ENCODE data around the gene C12orf60.
A peak's percentile ranks its signal among the peaks of the same experiment; 100 is the strongest.

The C12orf60 gene

DNA sequence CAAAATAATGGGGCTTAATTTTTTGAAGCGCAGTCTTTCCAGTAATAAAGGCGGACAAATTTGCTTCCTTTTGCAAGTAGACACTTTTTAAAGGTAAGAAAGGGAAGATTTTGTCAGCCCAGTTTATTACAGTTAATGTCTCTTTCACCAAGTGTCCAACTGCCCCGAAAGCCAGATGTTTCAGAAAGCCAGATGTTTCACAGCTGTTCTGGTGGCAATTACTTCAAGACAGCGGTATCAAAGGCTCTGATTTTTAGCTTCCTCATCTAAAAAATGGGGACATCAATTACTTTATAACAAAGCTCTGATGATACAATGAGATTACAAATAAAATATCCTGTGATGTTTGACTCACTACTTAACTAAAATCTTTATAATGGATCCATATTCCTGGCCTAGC lies 1.2 kb upstream of the C12orf60 start:
- H3K4me3 ChIP-seq (replicated peaks; ENCODE audit: low read depth, low read length) = peak overlapping the region; percentile 93
- TF ChIP-seq, protein P1, sequence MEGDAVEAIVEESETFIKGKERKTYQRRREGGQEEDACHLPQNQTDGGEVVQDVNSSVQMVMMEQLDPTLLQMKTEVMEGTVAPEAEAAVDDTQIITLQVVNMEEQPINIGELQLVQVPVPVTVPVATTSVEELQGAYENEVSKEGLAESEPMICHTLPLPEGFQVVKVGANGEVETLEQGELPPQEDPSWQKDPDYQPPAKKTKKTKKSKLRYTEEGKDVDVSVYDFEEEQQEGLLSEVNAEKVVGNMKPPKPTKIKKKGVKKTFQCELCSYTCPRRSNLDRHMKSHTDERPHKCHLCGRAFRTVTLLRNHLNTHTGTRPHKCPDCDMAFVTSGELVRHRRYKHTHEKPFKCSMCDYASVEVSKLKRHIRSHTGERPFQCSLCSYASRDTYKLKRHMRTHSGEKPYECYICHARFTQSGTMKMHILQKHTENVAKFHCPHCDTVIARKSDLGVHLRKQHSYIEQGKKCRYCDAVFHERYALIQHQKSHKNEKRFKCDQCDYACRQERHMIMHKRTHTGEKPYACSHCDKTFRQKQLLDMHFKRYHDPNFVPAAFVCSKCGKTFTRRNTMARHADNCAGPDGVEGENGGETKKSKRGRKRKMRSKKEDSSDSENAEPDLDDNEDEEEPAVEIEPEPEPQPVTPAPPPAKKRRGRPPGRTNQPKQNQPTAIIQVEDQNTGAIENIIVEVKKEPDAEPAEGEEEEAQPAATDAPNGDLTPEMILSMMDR (IDR thresholded peaks at IDR 0.05; ENCODE audit: low read length, missing control alignments) = no peak
- no peak for DNase-seq (ENCODE audit: low read depth)

DNA sequence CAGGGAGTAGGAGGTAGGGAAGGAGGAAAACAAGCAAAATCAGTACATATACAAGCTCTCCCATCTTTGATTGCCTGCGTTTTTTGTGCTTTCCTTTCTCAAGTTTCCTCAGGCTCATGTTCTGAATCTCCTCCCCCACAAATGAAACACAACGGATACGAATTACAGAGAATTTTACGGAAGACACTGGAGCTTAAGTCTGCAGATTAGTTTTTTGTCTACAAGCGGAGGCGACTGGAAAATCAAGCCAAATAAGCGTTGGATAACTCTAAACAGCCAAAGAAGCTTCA lies 804 bp upstream of the C12orf60 start:
- TF ChIP-seq, protein P1 (IDR thresholded peaks at IDR 0.05; ENCODE audit: low read length, missing control alignments) = no peak
- no peak for DNase-seq (ENCODE audit: low read depth)
- peak overlapping the region; percentile 93 for H3K4me3 ChIP-seq (replicated peaks; ENCODE audit: low read depth, low read length)

DNA sequence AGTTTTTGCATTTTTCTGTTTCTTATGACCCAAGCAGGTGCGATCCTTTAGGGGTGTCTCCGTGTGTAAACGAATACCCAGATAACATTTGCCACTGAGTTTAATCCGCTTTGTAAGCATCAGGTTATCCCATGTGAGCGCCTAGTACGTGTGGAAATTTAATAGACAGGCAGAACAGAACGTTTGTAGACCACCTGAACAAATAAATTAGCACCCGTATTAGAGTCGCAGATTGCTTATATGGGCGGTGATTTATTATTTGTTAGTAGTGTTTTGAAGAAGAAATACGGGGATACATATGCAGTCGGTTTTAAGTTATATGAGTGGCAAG lies 325 bp downstream of the C12orf60 start:
- peak overlapping the region; percentile 93 for H3K4me3 ChIP-seq (replicated peaks; ENCODE audit: low read depth, low read length)
- TF ChIP-seq, protein P1 (IDR thresholded peaks at IDR 0.05; ENCODE audit: low read length, missing control alignments) = no peak
- DNase-seq (ENCODE audit: low read depth) = no peak

DNA sequence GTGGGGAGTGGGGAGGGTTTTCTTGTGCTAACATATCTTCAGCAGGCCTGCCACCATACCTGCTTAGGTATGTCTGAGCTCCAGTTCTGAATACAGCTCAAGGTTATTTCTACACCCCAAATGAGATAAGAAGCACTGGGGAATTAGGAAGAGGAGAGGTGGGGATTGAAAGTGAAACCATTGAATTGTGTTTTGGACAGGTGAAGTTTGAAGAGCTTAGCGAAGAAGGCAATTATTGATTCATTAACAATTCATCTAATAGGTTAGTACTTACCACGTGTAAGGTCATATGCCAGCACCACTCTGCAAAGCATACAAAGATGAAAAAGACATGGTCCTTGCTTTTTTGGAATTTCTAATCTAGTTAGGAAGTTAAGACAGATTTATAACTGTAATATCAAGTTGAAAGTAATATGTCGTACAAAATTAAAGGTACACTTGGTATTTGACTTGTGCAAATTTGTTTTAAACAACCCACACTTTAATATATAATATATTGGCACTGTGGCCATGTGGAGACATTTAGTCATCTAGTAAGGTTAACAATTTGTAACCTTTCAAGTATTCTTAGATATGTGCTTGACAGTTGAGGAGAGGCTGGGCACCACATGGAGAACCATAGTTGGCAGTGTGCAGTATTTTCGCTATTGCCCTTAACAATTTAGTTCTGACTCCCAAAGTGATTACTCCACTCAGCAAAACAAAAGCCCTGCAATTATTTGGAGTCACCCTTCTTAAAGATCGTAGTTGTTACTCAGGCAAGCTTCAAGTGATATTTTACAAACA lies 6.9 kb downstream of the C12orf60 start:
- TF ChIP-seq, protein P1 (IDR thresholded peaks at IDR 0.05; ENCODE audit: low read length, missing control alignments) = no peak
- DNase-seq (ENCODE audit: low read depth) = no peak
- no peak overlapping the region for H3K4me3 ChIP-seq (replicated peaks; ENCODE audit: low read depth, low read length)

DNA sequence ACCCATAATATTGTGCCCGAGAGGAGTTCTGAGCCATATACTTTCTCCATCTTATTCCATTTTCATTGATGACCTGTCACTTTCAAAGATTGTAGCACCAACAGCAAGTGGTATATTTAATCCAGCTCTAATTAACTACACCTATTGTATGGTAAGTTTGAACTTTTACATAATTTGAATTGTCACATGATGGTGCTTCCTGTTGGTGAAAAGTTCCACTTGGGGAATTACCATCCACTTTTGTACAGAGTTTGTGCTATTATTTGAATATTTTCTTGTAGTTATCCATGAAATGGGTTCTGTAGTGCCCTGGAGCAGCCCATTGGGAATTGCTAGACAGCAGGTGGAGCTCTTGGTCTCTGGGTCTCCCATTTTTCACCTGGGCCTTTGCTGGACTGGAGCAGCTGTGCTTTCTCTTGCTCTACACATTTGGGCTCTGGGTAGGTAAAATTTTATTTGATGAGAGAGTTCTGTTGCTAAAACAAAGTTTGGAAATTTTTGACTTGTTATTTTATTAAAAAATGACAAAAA lies 7.5 kb downstream of the C12orf60 start:
- no peak overlapping the region for H3K4me3 ChIP-seq (replicated peaks; ENCODE audit: low read depth, low read length)
- DNase-seq (ENCODE audit: low read depth) = peak; percentile 62
- TF ChIP-seq, protein P1 (IDR thresholded peaks at IDR 0.05; ENCODE audit: low read length, missing control alignments) = peak; percentile 71

DNA sequence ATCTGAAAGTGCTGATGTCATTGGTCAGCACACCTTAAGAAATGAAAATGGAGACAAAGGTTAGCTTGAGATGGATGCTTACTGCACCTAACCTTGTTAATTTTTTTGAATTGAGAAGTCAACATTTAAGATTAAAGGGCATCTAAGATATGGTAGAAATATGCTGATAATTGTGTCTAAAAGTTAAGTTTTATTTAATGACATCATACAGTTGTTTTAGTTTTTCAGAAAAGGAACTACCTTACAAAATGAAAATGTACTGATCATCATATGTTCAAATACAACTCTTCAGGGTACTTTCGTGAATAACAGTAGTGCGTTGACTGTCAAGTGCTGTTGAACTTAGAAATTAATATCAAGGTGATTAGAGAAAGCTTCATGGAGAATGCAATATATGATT lies 8.0 kb downstream of the C12orf60 start:
- TF ChIP-seq, protein P1 (IDR thresholded peaks at IDR 0.05; ENCODE audit: low read length, missing control alignments) = no peak
- H3K4me3 ChIP-seq (replicated peaks; ENCODE audit: low read depth, low read length) = no peak overlapping the region
- no peak for DNase-seq (ENCODE audit: low read depth)

DNA sequence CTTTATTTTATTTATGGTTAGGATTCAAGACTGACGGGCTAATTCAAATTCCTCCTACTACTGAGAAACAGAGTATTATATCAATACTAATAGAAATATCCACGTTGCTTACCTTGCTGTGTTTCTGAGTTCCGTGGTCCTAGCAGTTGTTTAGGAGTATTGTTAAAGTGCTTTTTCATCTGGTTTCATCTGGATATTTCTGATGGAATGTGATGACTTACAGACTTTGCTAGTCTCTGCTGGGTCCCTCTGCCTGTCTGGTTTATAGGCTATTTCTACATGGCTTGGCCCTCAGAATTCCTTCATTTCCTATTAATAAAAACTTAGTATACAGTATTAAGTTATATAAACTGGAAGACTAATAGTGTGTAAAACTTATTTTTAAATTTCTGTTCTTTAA lies 10.5 kb downstream of the C12orf60 start, which contains the start of gene SMCO3:
SMCO3 (minus strand) TSS at position 169 of the 400 bp plus-strand sequence. CDS start 7,502 bp downstream, outside the sequence.
- no peak within 1 kb of the TSS for H3K4me3 ChIP-seq (replicated peaks; ENCODE audit: low read depth, low read length)
- TF ChIP-seq, protein P1 (IDR thresholded peaks at IDR 0.05; ENCODE audit: low read length, missing control alignments) = no peak

More for the DNA sequence above, 10.5 kb downstream of the C12orf60 start, which contains the start of gene SMCO3:
- no peak for DNase-seq (ENCODE audit: low read depth)
